Measurements from ENCODE around the gene RFX6.
"Not testable (repeated sequence)": the region's sequence is repeated elsewhere in the genome, so short reads cannot be mapped to it uniquely, and the experiment has no call there.

The RFX6 gene

GRCh38 chr6:116876635-116877611 is at the start of gene RFX6:
Gene RFX6, plus strand, starts transcription at chr6:116877242. Its CDS starts 34 bp downstream, at chr6:116877276.
- DNase-seq = no peak

GRCh38 chr6:116827561-116828240 is 49.3 kb upstream of the RFX6 start:
- DNase-seq = no peak

- no peak for DNase-seq
Observed at GRCh38 chr6:116828983-116829382, 48.1 kb upstream of the RFX6 start, which contains the start of gene GPRC6A. Gene GPRC6A, minus strand, starts transcription at chr6:116829083. Its CDS starts 70 bp downstream, at chr6:116829013.

- DNase-seq = not testable (repeated sequence)
Observed at GRCh38 chr6:116834526-116834925, 42.5 kb upstream of the RFX6 start.

GRCh38 chr6:116836606-116837342 is 40.3 kb upstream of the RFX6 start:
- no peak for DNase-seq

- DNase-seq = no peak
Observed at GRCh38 chr6:116840091-116840490, 37.0 kb upstream of the RFX6 start.

GRCh38 chr6:116842459-116842858 is 34.6 kb upstream of the RFX6 start:
- no peak for DNase-seq

GRCh38 chr6:116847227-116847626 is 29.8 kb upstream of the RFX6 start:
- DNase-seq = no peak

GRCh38 chr6:116858060-116858459 is 19.0 kb upstream of the RFX6 start:
- no peak for DNase-seq

GRCh38 chr6:116859264-116859663 is 17.8 kb upstream of the RFX6 start:
- no peak for DNase-seq

- no peak for DNase-seq
Observed at GRCh38 chr6:116866281-116866871, 10.7 kb upstream of the RFX6 start.

GRCh38 chr6:116872771-116873170 is 4.3 kb upstream of the RFX6 start:
- no peak for DNase-seq

- DNase-seq = no peak
Observed at GRCh38 chr6:116876107-116876506, 935 bp upstream of the RFX6 start.

GRCh38 chr6:116877743-116878142 is 701 bp downstream of the RFX6 start:
- no peak for DNase-seq

GRCh38 chr6:116881236-116881635 is 4.2 kb downstream of the RFX6 start:
- DNase-seq = no peak

- DNase-seq = no peak
Observed at GRCh38 chr6:116883005-116883404, 6.0 kb downstream of the RFX6 start.

GRCh38 chr6:116884530-116884929 is 7.5 kb downstream of the RFX6 start:
- no peak for DNase-seq

- no peak for DNase-seq
Observed at GRCh38 chr6:116887168-116887567, 10.1 kb downstream of the RFX6 start.

GRCh38 chr6:116887894-116888293 is 10.9 kb downstream of the RFX6 start:
- no peak for DNase-seq

GRCh38 chr6:116888732-116889360 is 11.8 kb downstream of the RFX6 start:
- no peak for DNase-seq

GRCh38 chr6:116894669-116895068 is 17.6 kb downstream of the RFX6 start:
- no peak for DNase-seq

GRCh38 chr6:116895935-116896334 is 18.9 kb downstream of the RFX6 start:
- no peak for DNase-seq

All from NCI-H1092 (cell line).